Ascending aorta (tissue), 2 donors: ENCODE measurements around the gene SLK. TPM values are rescaled to one million over a fixed set of nuclear protein-coding genes. Genes with fewer than 3 reads are reported as not detected.

ENCODE experiments used
- DNase-seq, 2 donors: peaks; one replicate each; pipeline ENCODE4 v3.0.0-alpha.2; 2019; ENCODE audit warnings: low spot score in 2 of 2
- H3K27ac ChIP-seq, 2 donors: fragments of 200-600 bp; sonication (generic); one replicate each; pipeline ENCODE4 v1.5.1; 2016 to 2017; ENCODE audit warnings: mild to moderate bottlenecking in 1 of 2
- H3K27me3 ChIP-seq: fragments of 200-600 bp; sonication (generic); one replicate; pipeline ENCODE4 v1.5.1; 2017
- H3K36me3 ChIP-seq, 2 donors: fragments of 200-600 bp; sonication (generic); one replicate each; pipeline ENCODE4 v1.5.1; 2016
- H3K4me1 ChIP-seq, 2 donors: fragments of 200-600 bp; sonication (generic); one replicate each; pipeline ENCODE4 v1.5.1; 2016 to 2017; ENCODE audit warnings: mild to moderate bottlenecking in 1 of 2
- H3K4me3 ChIP-seq, 2 donors: fragments of 200-600 bp; sonication (generic); one replicate each; pipeline ENCODE4 v1.5.1; 2016 to 2017; ENCODE audit warnings: mild to moderate bottlenecking in 1 of 2
- H3K9me3 ChIP-seq, 2 donors: fragments of 200-600 bp; sonication (generic); one replicate each; pipeline ENCODE4 v1.5.1; 2016
- CTCF ChIP-seq, 3 experiments: fragments of 200-600 bp in 2 of 3; fragments of 450-650 bp in 1 of 3; sonication (generic) in 2 of 3; IDR thresholded peaks; one replicate each; pipeline ENCODE4 v1.5.1; 2016 to 2019; ENCODE audit warnings: antibody characterized with exemption in 3 of 3, mild to moderate bottlenecking in 1 of 3, moderate library complexity in 1 of 3
- intact Hi-C: fragments of 100-400 bp; cut with DNase I; formaldehyde crosslinking; loops from one replicate; pipeline ENCODE4 v1.15.1; 2023
- total RNA-seq: library from RNA; depleted of rRNA; stranded (reverse); fragments of >200 nt; gene quantifications from one replicate; pipeline ENCODE4 v1.1.0, GENCODE V29; 2016

Gene SLK
- 26.1 TPM for total RNA-seq

- peak in 1 of 3 experiments; percentile 10 for TF ChIP-seq CTCF (IDR thresholded peaks at IDR 0.05)
- no peaks in the 10 kb centered on the region for H3K27me3 ChIP-seq
- H3K9me3 ChIP-seq, result no peaks in the 10 kb centered on the region
- peak within 1 kb of the TSS; percentile 91 to 99 for H3K27ac ChIP-seq
- no peaks in the 10 kb centered on the region for H3K36me3 ChIP-seq
- intact Hi-C loops, result loop anchor here (1.0 kb wide), 3 partner anchors 49 to 154 kb away; partner anchors contain the start of gene STN1
- peak within 1 kb of the TSS; percentile 87 to 100 for H3K4me3 ChIP-seq
- H3K4me1 ChIP-seq, result peaks cover 0 to 13% of the 10 kb centered on the region in 2 donors
- DNase-seq, result peak; percentile 16 to 86
These were observed at the start of gene SLK for GRCh38 chr10:103966671-103967447. Gene SLK (plus strand): TSS chr10:103967140. CDS start chr10:103967746, 606 bp downstream.

GRCh38 chr10:103917302-103918052, 49.5 kb upstream of the SLK start:
- Histone ChIP-seq H3K9me3 (no peaks in the 10 kb centered on the region), H3K27ac (peak overlapping the region; percentile 96 to 97), H3K4me1 (peaks cover 6 to 16% of the 10 kb centered on the region in 2 donors), H3K27me3 (no peaks in the 10 kb centered on the region), H3K36me3 (no peaks in the 10 kb centered on the region), H3K4me3 (peak overlapping the region; percentile 76 to 91)
- intact Hi-C loops, result loop anchor here (1.0 to 2.0 kb wide), 4 partner anchors 9 to 204 kb away; partner anchors contain the start of gene SLK
- peak in 1 of 2 donors; percentile 73 for DNase-seq
- no peak for TF ChIP-seq CTCF (IDR thresholded peaks at IDR 0.05)

GRCh38 chr10:103918053-103918846, 48.7 kb upstream of the SLK start, which contains the start of gene STN1:
Gene STN1 (minus strand): TSS chr10:103918184. CDS start chr10:103917594, 590 bp downstream.
- Histone ChIP-seq H3K4me1 (peaks cover 6 to 16% of the 10 kb centered on the region in 2 donors), H3K36me3 (no peaks in the 10 kb centered on the region), H3K4me3 (peak within 1 kb of the TSS; percentile 76 to 91), H3K27me3 (no peaks in the 10 kb centered on the region), H3K9me3 (no peaks in the 10 kb centered on the region), H3K27ac (peak within 1 kb of the TSS; percentile 96 to 97)
- DNase-seq, result peak; percentile 87 to 98
- intact Hi-C loops, result loop anchor here (1.0 to 2.0 kb wide), 4 partner anchors 10 to 203 kb away; partner anchors contain the start of gene SLK
- no peak for TF ChIP-seq CTCF (IDR thresholded peaks at IDR 0.05)

GRCh38 chr10:103919648-103920025, 47.3 kb upstream of the SLK start:
- H3K36me3 ChIP-seq, result no peaks in the 10 kb centered on the region
- H3K27ac ChIP-seq, result no peak overlapping the region
- DNase-seq, result no peak
- TF ChIP-seq CTCF (IDR thresholded peaks at IDR 0.05), result no peak
- no peak overlapping the region for H3K4me3 ChIP-seq
- no peaks in the 10 kb centered on the region for H3K9me3 ChIP-seq
- peaks cover 6 to 13% of the 10 kb centered on the region in 2 donors for H3K4me1 ChIP-seq
- intact Hi-C loops, result loop anchor here (2.0 kb wide), 1 partner anchor 31 kb away; no protein-coding TSS in a partner anchor
- no peaks in the 10 kb centered on the region for H3K27me3 ChIP-seq

GRCh38 chr10:103921248-103921647, 45.7 kb upstream of the SLK start:
- peaks cover 5 to 6% of the 10 kb centered on the region in 2 donors for H3K4me1 ChIP-seq
- TF ChIP-seq CTCF (IDR thresholded peaks at IDR 0.05), result no peak
- no peak for DNase-seq
- H3K4me3 ChIP-seq, result no peak overlapping the region
- no peaks in the 10 kb centered on the region for H3K27me3 ChIP-seq
- H3K9me3 ChIP-seq, result no peaks in the 10 kb centered on the region
- no peak overlapping the region for H3K27ac ChIP-seq
- intact Hi-C loops, result no loop called here
- no peaks in the 10 kb centered on the region for H3K36me3 ChIP-seq
